ENCODE results near the gene EGFLAM.

- TF ChIP-seq POLR2A (IDR thresholded peaks at IDR 0.05; ENCODE audit: low read depth, low read length) (no peak), CEBPB (IDR thresholded peaks at IDR 0.05; ENCODE audit: low read depth, low read length) (no peak), CTCF (conservative IDR thresholded peaks at IDR 0.05; ENCODE audit: low read depth, low read length) (no peak), RAD21 (IDR thresholded peaks at IDR 0.05; ENCODE audit: low read length) (no peak), SMC3 (IDR thresholded peaks at IDR 0.05; ENCODE audit: low read depth, low read length) (no peak)
These were observed 27.6 kb downstream of the EGFLAM start for GRCh38 chr5:38286002-38286401.

All from IMR-90 (cell line).